DMS 273 (cell line): ENCODE results near the gene ALDOA.

Experiments
- DNase-seq: peaks from one replicate; lab custom pipeline; 2025; ENCODE audit not compliant: unreplicated experiment; lab: John Stamatoyannopoulos, UW

ALDOA gene

DNA sequence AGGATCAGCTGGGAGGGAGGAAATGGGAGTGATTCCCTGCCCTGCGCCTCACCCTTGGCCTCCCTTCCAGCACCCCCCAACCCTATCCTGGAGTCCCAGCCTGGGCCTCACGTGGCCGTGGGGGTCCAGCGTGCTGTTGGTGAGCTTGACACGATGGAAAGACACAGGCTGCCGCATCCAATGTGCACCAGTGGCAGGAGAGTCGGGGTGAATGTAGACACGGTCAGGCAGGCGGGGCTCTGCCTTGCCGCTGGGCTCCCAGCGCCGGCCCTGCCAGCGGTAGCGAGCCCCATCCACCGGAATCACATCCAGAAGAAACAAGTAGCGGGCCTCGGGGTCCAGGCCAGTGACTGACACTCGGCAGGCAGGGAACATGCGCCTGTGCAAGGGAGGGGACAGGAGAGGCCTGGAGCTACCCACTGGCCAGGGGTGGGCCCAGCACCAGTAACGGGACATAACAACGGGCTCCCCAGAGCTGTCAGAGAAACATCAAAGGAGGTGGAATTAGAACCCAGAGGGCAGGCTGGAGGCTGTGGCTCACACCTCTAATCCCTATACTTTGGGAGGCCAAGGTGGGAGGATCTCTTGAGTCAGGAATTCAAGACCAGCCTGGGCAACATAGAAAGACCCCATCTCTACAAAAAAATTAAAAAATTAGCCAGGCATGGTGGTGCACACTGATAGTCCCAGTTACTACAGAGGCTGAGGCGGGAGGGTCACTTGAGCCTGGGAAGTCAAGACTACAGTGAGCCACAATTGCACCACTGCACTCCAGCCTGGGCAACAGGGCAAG is 23.5 kb downstream of the ALDOA start:
- no peak for DNase-seq

DNA sequence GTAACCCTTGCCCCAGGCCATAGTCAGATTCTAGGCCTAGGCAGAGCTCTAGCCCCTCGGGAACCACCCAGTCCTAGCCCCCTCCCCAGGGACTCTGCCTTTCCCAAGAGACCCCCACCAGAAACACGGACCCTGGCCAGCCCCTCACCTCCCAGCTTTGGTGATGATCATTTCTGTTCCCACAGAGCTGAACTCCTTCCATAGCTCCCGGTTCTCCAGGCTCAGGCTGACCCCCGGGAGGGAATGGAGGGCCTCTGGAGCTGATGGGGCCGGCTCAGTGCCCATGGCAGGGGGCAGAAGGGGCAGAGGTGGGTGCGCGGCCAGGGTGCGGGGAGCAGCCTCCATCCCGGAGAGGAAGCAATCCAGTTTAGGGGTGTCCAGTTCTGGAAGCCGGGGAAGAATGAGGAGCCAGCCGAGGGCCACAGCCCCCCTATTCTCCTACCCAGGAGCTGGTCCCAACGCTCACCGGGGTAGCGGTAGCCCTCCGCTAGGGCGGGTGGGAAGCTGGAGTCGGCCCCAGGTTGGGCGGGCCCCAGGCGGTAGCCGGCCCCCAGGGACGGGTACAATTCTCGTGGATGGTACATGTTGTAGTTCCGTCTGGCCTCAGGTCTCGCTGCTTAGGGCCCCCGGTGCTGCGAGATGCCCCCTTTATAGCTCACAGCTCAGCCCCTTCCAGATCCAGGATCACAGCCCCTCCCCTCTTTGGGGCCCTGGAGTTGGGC is 25.2 kb downstream of the ALDOA start:
- DNase-seq, result no peak

DNA sequence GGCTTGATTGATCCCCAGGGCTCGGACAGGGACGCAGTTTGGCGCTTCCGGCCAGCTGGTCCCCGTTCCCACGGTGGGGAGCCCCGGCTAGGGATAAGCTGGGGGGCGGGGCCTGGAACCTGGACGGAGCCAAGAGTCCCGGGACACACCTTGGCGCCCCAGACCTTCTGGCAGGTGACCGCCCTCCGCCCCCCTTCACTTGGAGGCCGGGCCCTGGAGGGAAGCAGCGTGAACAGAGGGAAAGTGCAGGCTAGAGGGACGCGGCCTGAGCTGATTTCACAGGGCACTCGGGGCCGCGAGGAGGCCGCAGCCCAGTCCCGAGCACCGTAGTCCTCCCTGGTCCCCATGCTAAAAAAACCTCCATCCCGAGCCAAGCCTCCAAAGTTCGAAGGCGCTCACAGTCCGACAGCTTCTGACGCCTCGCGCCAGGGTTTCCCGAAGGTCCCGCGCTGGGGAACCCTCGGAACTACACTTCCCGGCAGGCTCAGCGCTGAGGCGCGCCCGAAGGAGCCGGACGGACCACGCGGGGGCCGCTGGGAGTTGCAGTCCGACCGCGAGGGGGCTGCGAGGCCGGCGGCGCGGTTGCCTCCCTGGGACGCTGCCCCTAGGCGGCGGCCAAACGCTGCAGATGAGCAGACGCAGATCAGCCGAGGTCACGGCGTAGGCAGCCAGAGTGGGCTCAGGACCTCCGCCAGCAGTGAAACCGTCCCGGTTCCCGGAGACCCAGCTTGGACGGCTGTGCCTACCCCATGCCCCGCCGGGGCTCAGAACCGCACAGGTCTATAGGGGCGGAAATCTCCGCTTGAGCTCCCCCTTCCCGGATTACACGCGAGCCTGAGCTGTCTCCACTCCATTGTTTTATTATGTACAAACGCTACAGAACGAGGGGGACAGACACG is 26.2 kb downstream of the ALDOA start, which contains the start of gene TBX6:
TSS of gene TBX6 (minus strand) at position 451 of the 899 bp plus-strand sequence. CDS start 731 bp downstream, outside the sequence.
- peak; percentile 98 for DNase-seq

DNA sequence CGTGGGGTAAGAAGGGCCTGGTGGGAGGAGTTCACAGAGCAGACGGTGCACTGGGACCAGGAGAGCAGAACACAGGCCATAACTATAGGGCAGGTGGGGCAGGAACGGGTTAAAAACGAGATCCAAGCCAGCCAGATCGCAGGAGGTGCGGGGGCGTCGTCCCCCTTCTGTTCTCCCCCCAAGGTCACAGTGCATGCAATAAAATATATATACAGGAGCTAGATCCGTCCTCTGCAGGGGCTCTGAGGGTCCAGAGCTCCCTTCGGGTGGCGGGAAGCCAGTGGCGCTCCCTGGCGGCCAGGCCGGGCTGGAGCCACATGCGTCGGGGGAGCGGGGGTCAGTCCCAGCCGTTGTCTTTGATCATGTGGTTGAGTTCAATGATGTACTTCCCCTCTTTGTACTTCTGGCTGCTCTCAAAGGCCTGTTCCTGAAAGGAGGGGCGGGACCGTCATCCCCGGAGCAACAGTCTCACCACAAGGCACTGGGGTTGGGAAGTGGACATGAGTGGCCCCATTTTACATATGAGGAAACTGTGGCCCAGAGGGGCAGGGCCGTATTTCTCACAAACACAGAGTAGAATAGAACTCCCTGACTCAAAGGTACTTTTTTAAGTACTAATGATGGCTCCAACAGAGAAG is 26.9 kb downstream of the ALDOA start:
- DNase-seq, result peak; percentile 89

DNA sequence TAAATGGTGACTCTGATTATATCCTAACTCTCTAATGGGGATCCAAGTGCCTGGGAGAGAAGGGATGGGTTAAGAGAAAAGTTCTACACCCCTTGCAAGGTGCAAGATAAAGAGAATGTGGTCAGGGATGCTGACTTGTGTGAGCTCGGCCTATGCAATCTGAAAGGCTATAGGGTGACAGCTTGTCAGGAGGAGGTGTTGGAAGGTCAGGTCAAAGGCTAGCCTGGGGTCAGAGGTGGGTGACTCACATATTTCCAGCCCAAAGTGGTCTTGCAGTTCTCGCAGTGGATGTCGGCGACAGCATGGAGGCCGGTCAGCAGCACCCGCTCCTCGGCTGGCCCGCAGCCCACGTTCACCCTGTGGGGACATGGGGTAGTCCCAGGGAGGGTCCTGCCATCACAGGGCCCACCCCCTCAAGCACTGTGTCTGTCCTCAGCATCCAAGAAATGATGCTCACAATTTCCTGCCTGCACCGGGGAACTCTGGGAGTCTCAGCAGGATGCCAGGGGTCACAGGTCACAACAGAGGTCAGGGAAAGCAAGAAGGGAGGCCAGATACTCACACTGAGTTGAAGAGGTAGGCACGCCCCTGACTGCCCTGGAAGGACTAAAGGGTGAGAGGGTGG is 29.1 kb downstream of the ALDOA start:
- no peak for DNase-seq

DNA sequence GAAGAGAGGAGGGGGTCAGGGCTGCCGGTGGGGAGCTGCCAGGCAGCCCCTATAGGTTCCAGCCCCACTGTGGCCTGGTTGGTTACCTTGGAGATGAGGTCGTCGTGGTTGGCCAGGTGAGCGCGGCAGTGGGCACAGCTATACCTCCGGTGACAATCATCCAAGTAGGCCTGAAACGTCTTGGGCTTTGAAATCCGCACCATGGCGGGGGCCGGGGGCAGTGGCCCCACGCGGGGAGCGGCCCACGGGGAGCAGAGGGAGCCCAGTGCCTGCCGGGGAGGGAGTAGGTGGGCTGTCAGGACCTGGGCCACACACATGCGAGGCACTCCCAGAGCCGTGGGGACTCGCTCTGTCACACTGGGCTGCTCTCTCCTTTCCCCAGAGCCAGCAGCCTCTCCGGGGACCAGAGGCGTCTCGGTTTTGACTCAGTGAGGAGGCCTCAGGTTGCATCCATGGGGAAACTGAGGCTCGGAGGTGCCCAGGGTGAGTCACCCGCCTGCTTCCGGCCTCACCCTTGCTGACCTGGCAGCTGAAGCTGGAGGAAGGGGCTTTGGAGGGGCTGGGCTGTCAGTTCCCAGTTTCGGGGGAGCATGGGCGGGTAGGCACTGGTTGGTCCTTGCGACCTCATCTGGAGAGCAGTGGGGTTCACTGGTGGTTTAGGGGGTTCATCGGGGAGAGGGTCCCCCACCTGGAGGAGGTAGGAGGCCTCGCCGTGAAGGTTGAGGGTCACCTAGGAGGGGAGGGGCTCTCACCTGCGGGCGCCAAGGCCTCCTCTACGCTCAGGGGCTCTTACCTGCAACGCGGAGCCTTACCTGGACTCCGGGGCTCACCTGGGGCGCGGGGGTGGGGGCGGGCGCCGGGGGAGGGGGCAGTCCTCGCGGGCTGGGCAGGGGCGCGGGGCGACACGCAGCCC is 29.9 kb downstream of the ALDOA start:
- no peak for DNase-seq

DNA sequence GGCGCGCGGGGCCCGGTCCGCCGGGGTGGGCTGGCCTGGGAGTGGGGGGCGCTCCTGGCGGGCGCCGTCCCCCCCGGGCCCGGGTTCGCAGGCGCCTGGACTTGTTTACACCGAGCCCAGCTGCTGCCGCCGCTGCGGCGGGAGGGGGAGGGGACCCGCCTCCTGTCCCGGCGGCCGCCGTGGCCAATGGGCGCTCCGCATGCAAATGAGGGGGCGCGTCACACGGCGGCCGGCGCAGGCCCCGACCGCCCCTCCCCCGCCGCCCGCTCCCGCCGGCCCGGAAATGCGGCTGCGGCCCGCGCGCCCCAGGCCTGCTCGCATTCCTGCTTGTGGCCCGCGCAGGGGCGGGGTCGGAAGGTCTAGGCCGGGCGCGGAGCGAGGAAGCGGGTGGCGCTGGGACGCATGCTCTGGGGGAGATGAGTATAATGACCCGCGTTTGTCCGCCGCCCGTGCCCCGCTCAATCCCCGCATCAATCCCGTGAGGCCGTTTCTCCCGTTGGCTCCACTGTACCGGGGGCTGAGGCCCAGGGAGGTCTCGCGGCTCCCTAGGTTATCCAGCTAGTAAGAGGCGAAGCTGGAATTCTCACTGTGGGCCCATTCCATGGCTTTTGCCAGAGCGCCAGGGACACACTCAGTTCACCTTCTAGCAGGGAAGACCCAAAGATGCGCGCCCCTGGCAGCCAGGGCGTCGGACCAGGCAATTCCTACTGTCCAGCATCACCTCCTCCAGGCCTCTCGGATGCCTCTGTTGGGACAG is 30.7 kb downstream of the ALDOA start, which contains the start of gene YPEL3:
TSS of gene YPEL3 (minus strand) at position 109 of the 757 bp plus-strand sequence. CDS start 731 bp downstream, outside the sequence.
- peak; percentile 96 for DNase-seq

DNA sequence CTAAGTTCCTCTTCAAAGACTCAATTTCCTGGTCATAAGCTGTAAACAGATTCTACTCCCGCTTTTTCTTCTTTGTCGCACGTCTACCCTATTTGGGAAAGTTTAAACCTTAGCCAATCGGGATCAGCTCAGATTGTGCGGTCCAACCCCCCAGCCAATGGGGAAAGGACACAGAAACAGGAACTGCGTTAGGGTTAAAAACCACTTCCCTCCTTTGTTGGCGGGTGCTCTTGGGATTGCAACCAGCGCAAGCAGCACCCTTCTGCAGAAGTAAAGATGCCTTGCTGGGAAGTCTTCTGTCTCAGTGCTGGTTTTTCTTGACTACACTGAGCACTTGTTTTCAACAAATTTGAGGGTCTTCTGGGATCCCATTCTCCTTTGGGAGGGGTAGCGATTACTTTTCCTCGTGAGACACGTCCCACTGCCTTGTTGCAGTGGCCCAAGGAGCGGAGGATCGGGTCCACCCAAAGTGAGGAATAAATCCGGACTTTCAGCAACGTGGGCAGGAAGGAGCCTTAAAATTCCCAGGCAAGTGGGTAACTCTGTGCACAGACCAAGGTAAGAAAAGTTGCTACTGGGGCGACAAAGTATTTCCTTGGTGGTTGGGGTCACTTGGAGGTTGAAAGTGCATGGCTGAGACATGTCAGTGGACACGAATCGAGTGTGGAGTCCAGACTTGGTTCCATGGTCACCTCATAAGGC is 31.5 kb downstream of the ALDOA start:
- DNase-seq, result no peak

DNA sequence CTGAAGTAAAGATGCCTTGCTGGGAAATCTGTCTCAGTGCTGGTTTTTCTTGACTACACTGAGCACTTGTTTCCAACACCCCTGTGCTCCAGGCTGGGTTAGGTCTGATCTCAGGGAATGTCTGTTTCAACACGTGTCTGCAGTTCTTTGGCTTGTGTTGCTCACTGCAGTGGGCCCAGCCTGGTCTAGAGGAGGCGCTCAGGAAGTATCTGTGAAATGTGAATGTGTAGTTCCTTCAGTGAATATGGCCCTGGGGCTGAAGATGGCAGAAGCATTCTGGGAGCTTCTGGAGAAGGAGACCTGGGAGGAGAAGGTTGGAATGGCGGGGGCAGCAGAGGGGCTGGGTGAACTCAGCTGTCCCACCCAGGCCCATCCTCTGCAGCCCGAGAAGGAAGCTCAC is 38.5 kb downstream of the ALDOA start:
- DNase-seq, result no peak

DNA sequence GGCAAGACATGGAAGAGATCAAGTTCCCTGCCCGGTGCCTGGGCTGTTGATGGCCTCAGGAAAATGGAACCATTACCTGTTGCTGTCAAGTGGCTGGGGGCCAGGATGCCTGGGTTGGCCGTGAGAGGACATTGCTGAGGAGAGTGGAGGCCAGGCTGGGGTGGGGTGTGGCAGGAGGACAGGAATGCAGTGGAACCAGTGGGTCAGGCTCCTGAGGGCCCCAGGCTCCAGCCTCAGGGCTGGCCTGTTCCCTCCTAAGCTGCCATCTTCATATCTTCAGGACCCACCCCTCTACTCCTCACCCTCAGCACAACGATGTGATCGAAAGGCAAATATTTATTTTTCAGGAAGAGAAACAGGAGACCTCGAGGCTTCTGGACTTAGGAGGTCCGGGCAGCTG is 38.9 kb downstream of the ALDOA start:
- no peak for DNase-seq

DNA sequence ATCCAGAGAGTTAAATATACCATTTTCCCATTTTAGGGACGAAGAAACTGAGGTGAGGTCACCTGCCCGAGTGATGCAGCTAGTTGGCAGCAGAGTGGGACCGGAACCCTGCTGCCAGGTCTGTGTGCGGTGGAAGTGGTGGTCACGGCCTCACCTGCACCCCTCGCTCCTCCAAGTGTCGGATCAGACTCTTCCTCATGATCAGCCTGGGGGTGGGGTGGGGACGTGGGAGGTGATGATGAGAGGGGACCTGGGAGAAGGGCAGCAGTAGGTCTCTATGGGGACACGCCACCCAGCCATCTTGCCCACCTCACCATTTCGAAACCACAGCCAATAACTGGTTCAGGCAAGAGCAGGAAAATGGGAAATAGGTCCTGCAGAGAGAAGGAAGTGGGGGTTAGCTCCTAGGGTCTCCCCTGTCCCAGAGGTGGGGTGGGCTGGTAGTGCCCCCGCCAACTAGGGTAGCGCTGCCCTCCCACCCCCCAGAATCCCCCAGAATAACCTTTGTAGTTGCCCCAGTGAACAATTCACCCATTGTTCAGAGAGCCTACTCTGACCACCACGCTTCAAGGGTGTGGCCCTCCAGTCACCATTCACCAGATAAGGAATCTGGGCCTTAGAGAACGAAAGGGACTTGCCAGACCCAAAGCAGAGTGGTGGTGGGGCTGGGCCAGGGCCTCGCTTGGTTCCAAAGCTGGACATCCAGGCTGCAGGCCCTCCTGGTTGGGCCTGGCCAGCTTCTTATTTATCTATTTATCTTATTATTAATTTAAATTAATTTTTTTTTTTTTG is 42.7 kb downstream of the ALDOA start:
- no peak for DNase-seq

DNA sequence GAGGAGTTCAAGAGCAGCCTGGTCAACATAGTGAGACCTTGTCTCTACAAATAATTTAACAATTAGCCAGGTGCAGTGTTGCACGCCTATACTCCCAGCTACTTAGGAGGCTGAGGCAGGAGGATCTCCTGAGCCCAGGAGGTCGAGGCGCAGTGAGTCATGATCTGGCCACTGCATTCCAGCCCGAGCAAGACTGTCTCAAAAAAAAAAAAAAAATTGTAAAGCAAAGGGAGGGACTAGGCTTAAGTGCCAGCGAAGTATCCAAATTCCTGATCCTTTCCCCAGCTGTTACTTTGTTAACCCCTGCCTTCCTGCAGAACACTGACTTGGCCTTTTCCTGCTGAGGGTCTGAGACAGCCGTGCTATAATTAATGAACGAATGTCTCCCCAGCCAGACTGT is 45.1 kb downstream of the ALDOA start:
- DNase-seq, result peak; percentile 57

DNA sequence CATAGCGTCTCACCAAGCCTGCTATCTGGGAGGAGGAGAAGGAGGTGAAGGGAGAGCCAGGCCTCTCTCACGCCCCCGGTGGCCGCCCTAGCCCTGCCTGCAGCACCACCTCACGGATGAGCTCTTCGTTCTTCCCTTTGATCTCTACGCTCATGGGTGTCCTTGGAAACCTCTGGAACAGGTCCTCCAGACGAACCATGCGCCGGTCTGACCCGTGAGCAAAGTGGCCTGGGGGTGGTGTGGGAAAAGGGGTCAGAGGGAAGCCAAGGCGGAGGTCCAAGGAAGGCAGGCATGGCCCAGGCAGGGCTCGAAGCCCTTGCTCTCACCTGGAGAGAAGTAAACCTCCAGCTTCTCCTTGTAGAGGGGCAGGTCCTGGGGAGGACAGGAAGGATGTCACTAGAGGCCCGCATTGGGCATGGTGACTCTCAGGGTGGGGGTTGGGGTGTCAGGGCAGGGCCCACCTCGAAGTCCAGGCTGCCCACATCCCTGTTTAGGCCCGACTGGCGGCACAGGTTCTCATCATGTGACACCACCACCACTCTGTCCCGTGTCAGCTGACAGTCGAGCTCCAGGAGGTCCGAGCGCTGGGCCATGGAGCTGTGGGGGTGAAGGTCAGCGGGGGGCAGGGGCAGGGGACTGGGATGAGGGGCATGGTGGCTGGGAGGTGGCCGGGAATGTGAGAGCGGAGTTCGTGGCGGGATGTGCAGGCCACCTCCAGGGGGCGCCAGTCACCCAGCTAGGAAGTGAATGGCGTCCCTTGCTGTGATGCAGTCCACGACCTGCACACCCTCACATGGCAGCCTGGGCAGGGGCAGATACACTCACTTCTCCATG is 46.9 kb downstream of the ALDOA start:
- DNase-seq, result peak; percentile 54

DNA sequence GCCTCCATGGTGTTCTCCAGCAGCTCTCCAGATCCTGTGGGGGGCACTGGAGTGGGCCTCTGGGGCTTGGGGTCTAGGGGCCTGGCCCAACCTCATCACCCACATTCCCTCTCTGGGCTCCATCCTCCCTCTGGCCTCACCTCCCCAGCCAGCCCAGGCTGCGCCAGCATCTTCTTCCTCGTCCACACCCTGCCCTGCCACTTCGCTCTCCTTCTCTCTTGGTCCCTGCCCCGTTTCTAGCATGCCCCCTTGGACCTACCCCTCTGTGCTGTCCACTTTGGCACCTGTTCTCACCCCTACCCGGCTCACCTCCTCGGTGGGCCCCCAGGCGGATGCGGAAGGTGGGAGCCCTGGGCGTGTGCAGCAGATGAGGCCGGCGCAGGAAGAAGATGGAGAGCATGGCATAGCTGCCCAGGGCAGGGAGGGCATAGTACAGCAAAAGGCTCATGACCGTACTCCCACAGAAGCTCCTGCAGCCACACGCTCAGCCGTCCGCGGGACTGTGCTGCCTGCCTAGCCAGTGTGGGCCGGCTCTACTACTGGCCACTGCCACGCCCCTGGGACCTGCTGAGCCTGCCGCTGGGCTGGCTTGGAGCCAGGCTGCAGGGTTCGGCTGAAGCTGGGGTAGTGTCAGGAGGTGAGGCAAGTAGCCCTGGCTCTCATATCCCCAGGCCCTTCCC is 47.6 kb downstream of the ALDOA start, which contains the start of gene GDPD3:
TSS of gene GDPD3 (minus strand) at position 507 of the 680 bp plus-strand sequence. CDS start at position 448, 59 bp downstream.
- no peak for DNase-seq

DNA sequence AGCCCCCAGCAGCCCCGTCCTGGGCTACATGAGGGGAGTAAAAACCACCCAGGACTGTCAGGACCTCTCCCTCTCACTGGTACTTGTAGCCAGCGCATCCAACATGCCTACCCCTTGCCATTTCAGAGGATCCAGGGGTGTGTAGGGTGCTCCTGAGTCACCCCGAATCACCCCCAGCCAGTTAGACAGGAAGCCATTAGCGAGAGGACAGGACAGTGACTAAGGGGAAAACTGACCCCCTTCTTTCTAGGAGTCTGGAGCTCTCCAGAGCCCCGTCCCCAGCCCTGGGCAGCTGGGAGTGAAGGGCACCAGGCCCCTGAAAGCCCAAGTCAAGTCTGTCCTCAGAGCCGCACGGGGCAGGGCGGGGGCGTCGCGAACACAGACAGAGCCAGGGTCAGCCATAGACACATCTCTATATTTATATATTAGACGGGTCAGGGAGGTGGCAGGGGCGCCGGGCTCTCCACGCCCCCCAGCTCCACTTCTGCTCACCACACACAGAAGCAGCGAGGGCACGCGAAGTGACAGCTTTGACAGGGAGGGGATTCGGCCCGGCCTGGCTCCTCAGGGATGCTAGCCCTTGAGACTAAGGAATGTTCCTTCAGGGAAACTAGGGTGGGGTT is 48.3 kb downstream of the ALDOA start:
- DNase-seq, result no peak
